GM18909 (cell line): ENCODE results near the gene C11orf54.
A peak's percentile ranks its signal among the peaks of the same experiment; 100 is the strongest.
"Not testable (repeated sequence)": the region's sequence is repeated elsewhere in the genome, so short reads cannot be mapped to it uniquely, and the experiment has no call there.

Source experiments
- ATAC-seq: cut with Tn5 transposase; IDR thresholded peaks from one replicate; pipeline ENCODE4 v1.9.1; 2021; ENCODE audit warnings: mild to moderate bottlenecking; ENCODE audit not compliant: unreplicated experiment, poor library complexity

Gene C11orf54

DNA sequence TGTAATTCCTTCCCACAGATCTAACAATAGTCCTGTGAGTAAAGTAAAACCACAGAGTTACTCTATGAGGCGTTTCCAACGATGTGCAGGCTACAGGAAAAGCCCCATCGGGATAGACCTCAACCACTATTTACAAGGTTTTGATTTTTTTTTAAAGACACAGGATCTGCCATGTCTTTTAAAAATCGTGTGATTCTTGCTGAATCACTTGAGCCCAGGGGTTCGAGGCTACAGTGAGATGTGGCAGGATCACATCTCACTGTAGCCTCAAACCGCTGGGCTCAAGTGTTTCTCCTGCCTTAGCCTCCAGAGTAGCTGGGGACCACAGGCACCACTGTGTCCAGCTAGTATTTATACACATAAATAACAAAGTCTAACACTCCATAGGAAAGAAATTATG lies 8.0 kb upstream of the C11orf54 start:
- ATAC-seq = no peak

DNA sequence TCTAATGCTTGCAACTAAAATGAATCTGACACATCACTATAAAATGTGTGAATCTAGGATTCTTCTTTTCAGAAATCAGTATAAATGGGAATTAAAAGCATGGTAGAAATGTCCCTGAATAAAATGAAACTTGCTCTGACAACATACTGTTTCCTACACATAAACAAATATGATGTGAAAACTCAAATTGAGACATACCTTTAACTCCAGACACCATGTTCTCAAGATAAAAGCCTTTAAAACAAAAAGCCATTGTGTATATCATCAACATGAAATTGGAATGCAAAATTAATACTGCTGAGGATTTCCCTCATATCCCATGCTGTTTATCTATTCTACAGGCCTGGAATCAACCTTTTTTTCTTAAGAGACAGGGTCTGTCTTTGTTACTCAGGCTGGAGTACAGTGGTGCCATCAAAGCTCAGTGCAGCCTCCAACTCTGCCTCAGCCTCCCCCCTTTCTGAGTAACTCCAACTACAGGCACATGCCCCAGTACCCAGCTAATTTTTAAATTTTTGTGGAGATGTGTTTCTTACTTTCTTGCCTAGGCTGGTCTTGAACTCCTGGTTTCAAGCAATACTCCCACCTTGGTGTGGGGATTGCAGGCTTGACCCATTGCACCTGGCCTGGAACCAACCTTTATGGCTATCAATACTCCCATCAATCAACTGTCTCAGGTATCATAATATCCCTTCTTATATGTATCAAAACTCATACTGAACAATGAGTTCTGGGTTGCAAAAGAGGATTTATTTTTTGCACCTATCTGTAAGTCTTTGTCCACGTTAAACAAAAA lies 6.8 kb upstream of the C11orf54 start:
- no peak for ATAC-seq

- no peak for ATAC-seq
Measured at GRCh38 chr11:93735627-93736026, 5.8 kb upstream of the C11orf54 start.

DNA sequence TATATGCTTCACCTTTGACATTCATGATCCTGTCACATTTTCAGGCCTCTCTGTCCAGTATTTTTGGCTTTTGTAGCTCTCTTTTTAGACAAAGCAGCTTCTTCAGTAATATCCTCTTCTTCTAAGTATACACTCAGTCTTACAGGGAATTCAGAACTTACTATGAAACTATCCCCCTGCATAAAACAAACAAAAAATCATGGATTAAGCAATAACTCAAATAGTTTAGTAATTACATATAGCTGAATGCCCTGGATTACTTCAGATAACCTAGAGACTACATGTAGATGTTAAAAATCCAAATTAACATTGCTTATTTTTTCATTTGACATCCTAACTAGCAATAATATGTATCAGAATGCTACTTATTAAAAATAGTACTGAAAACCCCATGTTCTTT lies 5.3 kb upstream of the C11orf54 start:
- ATAC-seq = no peak

- ATAC-seq = no peak
Measured at GRCh38 chr11:93737904-93738612, 3.4 kb upstream of the C11orf54 start.

GRCh38 chr11:93738647-93739081 lies 2.8 kb upstream of the C11orf54 start:
- ATAC-seq = no peak

DNA sequence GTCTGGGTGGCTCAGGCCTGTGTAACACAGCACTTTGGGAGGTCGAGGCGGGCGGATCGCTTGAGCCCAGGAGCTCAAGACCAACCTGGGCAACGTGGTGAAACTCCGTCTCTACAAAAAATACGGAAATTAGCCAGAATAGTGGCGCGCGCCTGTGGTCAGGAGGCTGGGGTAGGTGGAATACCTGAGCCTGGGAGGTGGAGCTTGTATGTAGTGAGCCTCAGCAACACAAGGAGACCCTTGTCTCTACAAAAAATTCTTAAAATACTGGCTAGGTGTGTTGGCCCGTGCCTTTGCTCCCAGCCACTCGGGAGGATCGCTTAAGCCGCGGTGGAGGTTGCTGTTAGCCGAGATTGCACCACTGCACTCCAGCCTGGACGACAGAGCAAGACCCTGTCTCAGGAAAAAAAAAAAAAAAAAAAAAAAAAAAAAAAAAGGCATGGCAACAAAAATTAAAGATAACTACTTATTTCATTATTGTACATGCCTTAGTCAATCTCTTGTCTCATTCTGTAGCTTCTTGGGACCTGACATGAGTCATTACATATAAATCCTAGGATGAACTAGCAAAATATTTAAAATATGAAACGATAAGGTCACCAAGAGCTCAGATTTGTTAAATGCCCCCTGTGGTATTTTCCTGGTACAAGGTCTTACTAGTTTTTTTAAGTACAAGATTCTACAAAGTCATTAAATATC lies 1.3 kb upstream of the C11orf54 start:
- no peak for ATAC-seq

DNA sequence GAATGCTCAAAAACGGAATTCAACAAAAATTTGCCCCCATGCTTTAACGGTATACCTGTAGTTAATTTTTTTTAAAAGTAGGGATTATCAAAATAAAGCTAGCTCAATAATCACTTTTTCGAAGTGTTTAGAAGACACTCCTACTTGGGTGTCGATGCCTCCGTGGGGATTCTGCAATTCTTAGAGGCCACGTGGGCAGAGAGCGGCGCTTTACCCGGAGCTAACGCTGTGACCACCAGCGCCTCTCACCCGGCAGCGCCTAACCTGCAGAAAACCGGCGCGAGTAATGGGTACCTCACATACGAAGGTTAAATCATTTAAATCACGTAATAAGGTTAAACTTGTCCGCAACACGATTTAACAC lies 760 bp upstream of the C11orf54 start:
- peak; percentile 39 for ATAC-seq

GRCh38 chr11:93741882-93742226 lies 382 bp downstream of the C11orf54 start:
- peak; percentile 14 for ATAC-seq

DNA sequence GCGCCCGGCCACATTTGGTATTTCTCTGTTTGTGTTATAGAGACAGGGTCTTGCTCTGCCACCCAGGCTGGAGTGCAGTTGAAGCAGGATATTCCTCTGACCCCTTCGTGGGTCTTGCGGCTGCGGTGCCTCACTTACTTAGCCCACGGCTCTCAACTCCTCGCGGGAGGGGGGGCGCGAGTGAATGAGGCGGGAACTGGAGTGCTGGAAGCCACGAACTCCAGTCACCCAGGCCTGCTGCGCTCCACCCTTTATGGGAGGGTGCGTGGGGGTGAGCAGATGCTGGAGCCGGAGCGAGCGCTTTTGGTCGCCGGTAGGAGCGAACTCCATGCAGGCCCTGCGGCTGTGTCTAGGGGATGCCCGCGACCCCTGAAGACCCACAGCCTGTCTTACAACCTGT lies 1.8 kb downstream of the C11orf54 start:
- no peak for ATAC-seq

GRCh38 chr11:93744669-93745004 lies 3.2 kb downstream of the C11orf54 start:
- ATAC-seq = no peak

- not testable (repeated sequence) for ATAC-seq
Measured at GRCh38 chr11:93745005-93745755, 3.7 kb downstream of the C11orf54 start.

GRCh38 chr11:93746101-93746500 lies 4.6 kb downstream of the C11orf54 start:
- ATAC-seq = no peak

DNA sequence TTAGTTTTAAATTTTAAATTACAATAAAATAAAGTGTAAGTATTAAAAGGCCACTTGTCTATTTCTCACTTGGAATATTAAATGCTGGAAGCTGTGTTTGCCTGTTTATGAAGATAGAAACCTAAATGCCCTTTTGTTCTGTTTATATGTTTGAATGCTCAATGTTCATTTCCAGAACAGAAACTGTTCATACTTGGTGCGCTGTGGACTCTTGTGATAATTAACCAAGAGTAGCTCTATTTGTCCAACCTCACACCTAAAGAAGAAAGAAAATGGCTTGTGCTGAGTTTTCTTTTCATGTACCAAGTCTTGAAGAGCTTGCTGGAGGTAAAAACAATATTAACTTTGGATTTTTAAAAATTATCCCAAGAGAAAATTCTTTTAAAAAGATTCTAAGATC lies 5.7 kb downstream of the C11orf54 start:
- ATAC-seq = peak; percentile 96

DNA sequence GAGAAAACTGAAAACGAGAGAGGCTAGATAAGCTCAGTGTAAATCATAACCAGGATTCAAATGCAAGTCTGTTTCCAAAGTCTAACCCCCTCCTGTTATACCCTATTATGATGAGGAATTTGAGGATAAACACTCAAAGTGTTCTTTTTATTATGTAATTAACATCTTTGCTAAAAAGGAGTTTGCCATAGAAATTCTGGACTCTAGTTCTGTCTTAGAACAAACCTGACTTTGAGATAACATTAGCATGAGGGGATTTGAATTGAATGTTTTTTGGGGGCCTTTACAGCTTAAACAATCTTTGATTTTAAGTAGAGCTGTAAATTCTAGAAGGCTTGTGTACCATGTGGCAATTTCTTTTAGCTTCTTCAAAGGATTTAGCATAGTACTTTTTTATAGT lies 9.5 kb downstream of the C11orf54 start:
- ATAC-seq = no peak

GRCh38 chr11:93753241-93753640 lies 11.8 kb downstream of the C11orf54 start:
- no peak for ATAC-seq

DNA sequence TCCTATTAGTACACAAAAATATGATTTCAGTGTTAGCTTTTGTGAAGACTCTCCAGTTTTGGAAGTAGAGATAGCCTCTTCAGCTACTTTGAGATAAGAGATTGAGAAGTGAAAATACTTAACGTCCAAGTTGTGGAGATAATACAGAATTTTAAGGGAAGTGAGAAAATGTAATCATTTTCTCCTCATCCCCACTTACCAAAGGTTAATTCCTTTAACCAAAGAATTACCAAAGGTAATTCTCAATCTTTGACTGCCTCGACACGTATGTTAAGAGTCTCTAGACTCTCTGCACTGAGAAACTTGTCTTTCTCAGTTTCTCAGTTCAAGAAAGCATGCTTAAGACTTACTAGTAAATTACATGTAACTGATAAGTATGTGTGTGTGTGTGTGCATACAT lies 15.3 kb downstream of the C11orf54 start:
- no peak for ATAC-seq

- ATAC-seq = no peak
Measured at GRCh38 chr11:93757301-93757700, 15.8 kb downstream of the C11orf54 start.

DNA sequence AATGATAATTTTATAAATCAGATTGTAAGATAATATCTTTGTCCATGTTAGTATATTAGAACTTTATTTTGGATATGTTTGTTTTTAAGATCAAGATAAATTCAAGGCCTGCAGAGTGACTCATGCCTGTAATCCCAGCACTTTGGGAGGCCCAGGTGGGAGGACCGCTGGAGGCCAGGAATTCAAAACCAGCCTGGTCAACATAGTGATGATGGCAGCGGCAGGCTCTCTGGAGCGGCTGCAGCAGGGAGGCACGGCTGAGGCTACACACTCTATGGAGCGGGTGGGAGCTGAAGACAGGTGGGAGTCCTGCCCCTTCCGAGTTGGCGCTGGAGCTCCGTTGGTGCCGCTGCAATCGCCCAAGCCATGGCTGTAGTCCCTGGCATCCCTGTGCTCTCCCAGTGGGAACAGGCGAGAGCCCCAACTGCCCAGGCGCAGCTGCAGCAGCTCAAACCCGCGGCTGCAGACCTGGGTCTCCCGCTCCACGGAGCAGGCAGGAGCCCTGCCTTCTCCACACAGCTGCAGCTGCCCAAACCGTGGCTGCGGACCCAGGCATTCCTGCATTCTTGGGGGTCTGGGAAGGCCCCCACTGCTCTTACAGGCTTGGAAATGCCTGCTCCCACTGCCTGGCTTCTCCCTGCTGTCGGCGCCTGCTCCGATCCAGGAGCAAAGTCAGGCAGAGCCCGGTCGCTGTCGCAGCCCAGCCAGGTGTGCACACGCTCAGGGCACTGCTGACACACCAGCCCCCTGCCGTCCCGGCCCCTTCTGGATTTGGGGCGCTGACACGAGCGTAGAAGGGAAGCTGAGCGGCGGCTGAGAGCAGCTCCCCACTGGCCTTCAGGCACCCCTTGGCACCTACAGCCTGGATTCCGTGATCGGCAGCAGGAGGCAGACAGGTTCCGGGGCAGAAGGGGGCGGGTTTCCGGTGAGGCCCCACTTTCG lies 16.7 kb downstream of the C11orf54 start:
- ATAC-seq = no peak

- ATAC-seq = not testable (repeated sequence)
Measured at GRCh38 chr11:93759123-93759522, 17.7 kb downstream of the C11orf54 start.
